ENCODE measurements around the gene WNT11. TPM values are rescaled to one million over a fixed set of nuclear protein-coding genes. Genes with fewer than 3 reads are reported as not detected.
A peak's percentile ranks its signal among the peaks of the same experiment; 100 is the strongest.

WNT11 gene
- total RNA-seq, 2 experiments from 2014 or later, result 0.30 to 1.2 TPM

- CTCF ChIA-PET, result no interaction called here
- no peaks in the 10 kb centered on the region for H3K27me3 ChIP-seq (ENCODE audit: control insufficient read depth in 1 of 2, insufficient read depth in 2 of 2, low read length in 2 of 2)
- ATAC-seq (ENCODE audit: poor library complexity) (no peak), DNase-seq (no peak)
- peaks cover 19% of the 10 kb centered on the region for H3K4me1 ChIP-seq (ENCODE audit: insufficient read depth, low read length)
- intact Hi-C loops (cut with DNase I, micrococcal nuclease), result no loop called here
- Mint-ChIP-seq H3K27me3 (no peaks in the 10 kb centered on the region), H3K4me3 (no peak overlapping the region), H3K9me3 (no peaks in the 10 kb centered on the region), H3K36me3 (ENCODE audit: low read depth) (no peaks in the 10 kb centered on the region), H3K27ac (no peak overlapping the region), H3K4me1 (ENCODE audit: low read depth) (peaks cover 16% of the 10 kb centered on the region)
- H3K4me3 ChIP-seq (ENCODE audit: low read length), result no peak overlapping the region
- POLR2A ChIA-PET, result no interaction called here
- no peaks in the 10 kb centered on the region for H3K9me3 ChIP-seq (ENCODE audit: control insufficient read depth in 1 of 2, insufficient read depth in 1 of 2, low read length in 2 of 2)
- no peak for TF ChIP-seq CTCF (IDR thresholded peaks at IDR 0.05)
- no peaks in the 10 kb centered on the region for H3K36me3 ChIP-seq (ENCODE audit: insufficient read depth, low read length)
- H3K27ac ChIP-seq (ENCODE audit: low read depth in 1 of 2, low read length in 2 of 2), result no peak overlapping the region
Observed at GRCh38 chr11:76156971-76157427, 49.3 kb downstream of the WNT11 start.

GRCh38 chr11:76155500-76156227 is 50.6 kb downstream of the WNT11 start:
- no peak for TF ChIP-seq CTCF (IDR thresholded peaks at IDR 0.05)
- no peak for ATAC-seq (ENCODE audit: poor library complexity)
- Histone ChIP-seq H3K27me3 (ENCODE audit: control insufficient read depth in 1 of 2, insufficient read depth in 2 of 2, low read length in 2 of 2) (no peaks in the 10 kb centered on the region), H3K27ac (ENCODE audit: low read depth in 1 of 2, low read length in 2 of 2) (no peak overlapping the region), H3K36me3 (ENCODE audit: insufficient read depth, low read length) (no peaks in the 10 kb centered on the region), H3K9me3 (ENCODE audit: control insufficient read depth in 1 of 2, insufficient read depth in 1 of 2, low read length in 2 of 2) (no peaks in the 10 kb centered on the region), H3K4me3 (ENCODE audit: low read length) (no peak overlapping the region), H3K4me1 (ENCODE audit: insufficient read depth, low read length) (peaks cover 21% of the 10 kb centered on the region)
- H3K27me3 Mint-ChIP-seq, result no peaks in the 10 kb centered on the region
- intact Hi-C loops (cut with DNase I, micrococcal nuclease), result no loop called here
- H3K4me3 Mint-ChIP-seq, result no peak overlapping the region
- H3K4me1 Mint-ChIP-seq (ENCODE audit: low read depth), result peaks cover 23% of the 10 kb centered on the region
- ChIA-PET POLR2A (no interaction called here), CTCF (no interaction called here)
- H3K27ac Mint-ChIP-seq, result no peak overlapping the region
- no peak for DNase-seq
- H3K9me3 Mint-ChIP-seq, result no peaks in the 10 kb centered on the region
- no peaks in the 10 kb centered on the region for H3K36me3 Mint-ChIP-seq (ENCODE audit: low read depth)

- peaks cover 23% of the 10 kb centered on the region for H3K4me1 Mint-ChIP-seq (ENCODE audit: low read depth)
- no peaks in the 10 kb centered on the region for H3K27me3 Mint-ChIP-seq
- no peak overlapping the region for H3K4me3 ChIP-seq (ENCODE audit: low read length)
- ChIA-PET CTCF (interaction anchor here (2.0 kb wide), 1 partner anchor 257 kb away, joined by 18 read pairs; no protein-coding TSS in a partner anchor), POLR2A (no interaction called here)
- intact Hi-C loops (cut with DNase I, micrococcal nuclease), result loop anchor here in 1 of 2 experiments (1.0 to 2.0 kb wide), 2 partner anchors 259 to 351 kb away; no protein-coding TSS in a partner anchor
- peaks cover 21% of the 10 kb centered on the region for H3K4me1 ChIP-seq (ENCODE audit: insufficient read depth, low read length)
- H3K9me3 ChIP-seq (ENCODE audit: control insufficient read depth in 1 of 2, insufficient read depth in 1 of 2, low read length in 2 of 2), result no peaks in the 10 kb centered on the region
- H3K27ac Mint-ChIP-seq, result no peak overlapping the region
- no peaks in the 10 kb centered on the region for H3K36me3 ChIP-seq (ENCODE audit: insufficient read depth, low read length)
- ATAC-seq (ENCODE audit: poor library complexity) (no peak), DNase-seq (no peak)
- no peak overlapping the region for H3K27ac ChIP-seq (ENCODE audit: low read depth in 1 of 2, low read length in 2 of 2)
- peak overlapping the region; percentile 1 for H3K4me3 Mint-ChIP-seq
- no peaks in the 10 kb centered on the region for H3K27me3 ChIP-seq (ENCODE audit: control insufficient read depth in 1 of 2, insufficient read depth in 2 of 2, low read length in 2 of 2)
- H3K9me3 Mint-ChIP-seq, result no peaks in the 10 kb centered on the region
- no peaks in the 10 kb centered on the region for H3K36me3 Mint-ChIP-seq (ENCODE audit: low read depth)
- no peak for TF ChIP-seq CTCF (IDR thresholded peaks at IDR 0.05)
Observed at GRCh38 chr11:76153571-76153923, 52.8 kb downstream of the WNT11 start.

Data from CD4-positive, alpha-beta T cell (primary cell).